ENCODE results near the gene MLX. TPM values are rescaled to one million over a fixed set of nuclear protein-coding genes. Genes with fewer than 3 reads are reported as not detected.
A peak's percentile ranks its signal among the peaks of the same experiment; 100 is the strongest.

MLX gene
- total RNA-seq, 4 donors from 2014 or later, result 81.3 to 191 (median 143) TPM

- 61 to 80% methylated on average over 2 to 6 of the region's 6 CpGs for WGBS, 2 donors (ENCODE audit: low coverage in 1 of 2)
- TF ChIP-seq POLR2A (IDR thresholded peaks at IDR 0.05), result no peak
- TF ChIP-seq CTCF (IDR thresholded peaks at IDR 0.05), result no peak
- no peak for TF ChIP-seq EP300 (IDR thresholded peaks at IDR 0.05; ENCODE audit: low read depth)
- no peak for TF ChIP-seq POLR2AphosphoS5 (IDR thresholded peaks at IDR 0.05)
Measured at GRCh38 chr17:42559075-42559474, 7.8 kb upstream of the MLX start.

GRCh38 chr17:42560246-42560645 lies 6.7 kb upstream of the MLX start:
- WGBS, 2 donors (ENCODE audit: low coverage in 1 of 2), result 89% methylated on average over 3 of the region's 3 CpGs; no CpG with 5 or more reads in 1 of the 2 donors
- no peaks in the 10 kb centered on the region for H3K27me3 ChIP-seq
- DNase-seq, result no peak
- in situ Hi-C loops (cut with MboI; ENCODE audit: low pct_ligation_motif_present in 1 of 4, low pct_unique_long_range_greater_than_20kb in 1 of 4, low sequenced_read_pairs in 3 of 4), result no loop called here
- H3K27ac ChIP-seq, result peak overlapping the region in 1 of 4 donors; percentile 33
- no peak for TF ChIP-seq EP300 (IDR thresholded peaks at IDR 0.05; ENCODE audit: low read depth)
- TF ChIP-seq POLR2A (IDR thresholded peaks at IDR 0.05), result no peak
- TF ChIP-seq POLR2AphosphoS5 (IDR thresholded peaks at IDR 0.05), result no peak
- TF ChIP-seq CTCF (IDR thresholded peaks at IDR 0.05), result no peak
- H3K9me3 ChIP-seq, result no peaks in the 10 kb centered on the region
- no peak overlapping the region for H3K4me3 ChIP-seq
- intact Hi-C loops (cut with DNase I; ENCODE audit: low total_unique reads), result no loop called here
- peaks cover 0 to 6% (median 0%) of the 10 kb centered on the region in 4 donors for H3K36me3 ChIP-seq
- peaks cover 11 to 50% (median 36%) of the 10 kb centered on the region in 4 donors for H3K4me1 ChIP-seq

More at GRCh38 chr17:42559075-42559474, 7.8 kb upstream of the MLX start:
- in situ Hi-C loops (cut with MboI; ENCODE audit: low pct_ligation_motif_present in 1 of 4, low pct_unique_long_range_greater_than_20kb in 1 of 4, low sequenced_read_pairs in 3 of 4), result no loop called here
- Histone ChIP-seq H3K27ac (peak overlapping the region; percentile 33 to 50 (median 48)), H3K36me3 (no peaks in the 10 kb centered on the region), H3K9me3 (no peaks in the 10 kb centered on the region), H3K27me3 (no peaks in the 10 kb centered on the region), H3K4me1 (peaks cover 10 to 50% (median 39%) of the 10 kb centered on the region in 4 donors), H3K4me3 (no peak overlapping the region)
- peak; percentile 54 for DNase-seq
- intact Hi-C loops (cut with DNase I; ENCODE audit: low total_unique reads), result no loop called here

- no peaks in the 10 kb centered on the region for H3K9me3 ChIP-seq
- DNase-seq, result peak; percentile 98
- intact Hi-C loops (cut with DNase I; ENCODE audit: low total_unique reads) (no loop called here), in situ Hi-C loops (cut with MboI; ENCODE audit: low pct_ligation_motif_present in 1 of 4, low pct_unique_long_range_greater_than_20kb in 1 of 4, low sequenced_read_pairs in 3 of 4) (no loop called here)
- H3K27me3 ChIP-seq, result no peaks in the 10 kb centered on the region
- peaks cover 0 to 6% (median 0%) of the 10 kb centered on the region in 4 donors for H3K36me3 ChIP-seq
- H3K4me3 ChIP-seq, result peak within 1 kb of the TSS; percentile 66 to 92 (median 85)
- WGBS, 2 donors (ENCODE audit: low coverage in 1 of 2), result 1% methylated on average over 26 of the region's 26 CpGs; no CpG with 5 or more reads in 1 of the 2 donors
- H3K4me1 ChIP-seq, result peaks cover 18 to 52% (median 41%) of the 10 kb centered on the region in 4 donors
- no peak for TF ChIP-seq CTCF (IDR thresholded peaks at IDR 0.05)
- no peak for TF ChIP-seq EP300 (IDR thresholded peaks at IDR 0.05; ENCODE audit: low read depth)
- TF ChIP-seq POLR2A (IDR thresholded peaks at IDR 0.05), result peak; percentile 79
- TF ChIP-seq POLR2AphosphoS5 (IDR thresholded peaks at IDR 0.05), result peak; percentile 79 to 94 (median 92)
- peak within 1 kb of the TSS; percentile 88 to 93 (median 92) for H3K27ac ChIP-seq
Measured at GRCh38 chr17:42561897-42562387, 5.0 kb upstream of the MLX start, which contains the start of gene COASY. Gene COASY, plus strand, starts transcription at chr17:42562148. Its CDS starts 475 bp downstream, at chr17:42562623.

- intact Hi-C loops (cut with DNase I; ENCODE audit: low total_unique reads) (no loop called here), in situ Hi-C loops (cut with MboI; ENCODE audit: low pct_ligation_motif_present in 1 of 4, low pct_unique_long_range_greater_than_20kb in 1 of 4, low sequenced_read_pairs in 3 of 4) (no loop called here)
- TF ChIP-seq POLR2AphosphoS5 (IDR thresholded peaks at IDR 0.05) (no peak), POLR2A (IDR thresholded peaks at IDR 0.05) (no peak), EP300 (IDR thresholded peaks at IDR 0.05; ENCODE audit: low read depth) (no peak), CTCF (IDR thresholded peaks at IDR 0.05) (no peak)
- Histone ChIP-seq H3K36me3 (peaks cover 0 to 6% (median 0%) of the 10 kb centered on the region in 4 donors), H3K4me1 (peaks cover 18 to 54% (median 42%) of the 10 kb centered on the region in 4 donors), H3K27me3 (no peaks in the 10 kb centered on the region), H3K9me3 (no peaks in the 10 kb centered on the region), H3K4me3 (peak overlapping the region; percentile 66 to 92 (median 85)), H3K27ac (peak overlapping the region; percentile 88 to 93 (median 92))
- WGBS, 2 donors (ENCODE audit: low coverage in 1 of 2), result 7% methylated on average over 37 of the region's 48 CpGs; no CpG with 5 or more reads in 1 of the 2 donors
- peak; percentile 39 for DNase-seq
Measured at GRCh38 chr17:42562388-42563142, 4.3 kb upstream of the MLX start.

Data from transverse colon (tissue), 4 donors.